ENCODE results near the gene PABPC3. TPM values are rescaled to one million over a fixed set of nuclear protein-coding genes. Genes with fewer than 3 reads are reported as not detected.

PABPC3 gene
- total RNA-seq, 1 experiment from 2014 or later = 0.39 TPM

- Histone ChIP-seq H3K9me3 (ENCODE audit: insufficient read depth, low read depth) (no peaks in the 10 kb centered on the region), H3K9me2 (ENCODE audit: insufficient read depth) (no peaks in the 10 kb centered on the region), H2AFZ (no peak overlapping the region), H3K36me3 (ENCODE audit: low read depth) (no peaks in the 10 kb centered on the region), H3K4me1 (replicated peaks; ENCODE audit: insufficient read depth) (no peaks in the 10 kb centered on the region), H3F3A (ENCODE audit: insufficient read depth, low read depth) (no peaks in the 10 kb centered on the region), H3K79me2 (ENCODE audit: low read depth) (no peaks in the 10 kb centered on the region), H3K4me2 (no peak overlapping the region), H3K27me3 (ENCODE audit: insufficient read depth, low read depth) (peaks cover 85% of the 10 kb centered on the region), H4K20me1 (ENCODE audit: insufficient read depth) (no peaks in the 10 kb centered on the region), H3K4me3 (no peak overlapping the region), H3K27ac (no peak overlapping the region)
- CTCF ChIA-PET = no interaction called here
- POLR2A ChIA-PET (ENCODE audit: unreplicated experiment) = no interaction called here
- BruUV-seq (replicated peaks) = no TSS peak
- intact Hi-C loops (cut with micrococcal nuclease; ENCODE audit: unreplicated experiment) = no loop called here
- no peak for DNase-seq
- no peak for TF ChIP-seq EZH2 (IDR thresholded peaks at IDR 0.05; ENCODE audit: low read depth)
- no peak for TF ChIP-seq CTCF (conservative IDR thresholded peaks at IDR 0.05)
Measured at GRCh38 chr13:25046985-25047511, 48.9 kb upstream of the PABPC3 start.

- no peaks in the 10 kb centered on the region for H3K79me2 ChIP-seq (ENCODE audit: low read depth)
- POLR2A ChIA-PET (ENCODE audit: unreplicated experiment) = no interaction called here
- H3K9me3 ChIP-seq (ENCODE audit: insufficient read depth, low read depth) = no peaks in the 10 kb centered on the region
- no peak overlapping the region for H3K27ac ChIP-seq
- no peaks in the 10 kb centered on the region for H3K36me3 ChIP-seq (ENCODE audit: low read depth)
- H3F3A ChIP-seq (ENCODE audit: insufficient read depth, low read depth) = no peaks in the 10 kb centered on the region
- CTCF ChIA-PET = no interaction called here
- peaks cover 81% of the 10 kb centered on the region for H3K27me3 ChIP-seq (ENCODE audit: insufficient read depth, low read depth)
- no TSS peak for BruUV-seq (replicated peaks)
- H2AFZ ChIP-seq = no peak overlapping the region
- no peak for DNase-seq
- H3K9me2 ChIP-seq (ENCODE audit: insufficient read depth) = no peaks in the 10 kb centered on the region
- no peak for TF ChIP-seq CTCF (conservative IDR thresholded peaks at IDR 0.05)
- no peak for TF ChIP-seq EZH2 (IDR thresholded peaks at IDR 0.05; ENCODE audit: low read depth)
- no peaks in the 10 kb centered on the region for H3K4me1 ChIP-seq (replicated peaks; ENCODE audit: insufficient read depth)
- H3K4me3 ChIP-seq = no peak overlapping the region
- no peaks in the 10 kb centered on the region for H4K20me1 ChIP-seq (ENCODE audit: insufficient read depth)
- H3K4me2 ChIP-seq = no peak overlapping the region
- intact Hi-C loops (cut with micrococcal nuclease; ENCODE audit: unreplicated experiment) = no loop called here
Measured at GRCh38 chr13:25051065-25051464, 44.9 kb upstream of the PABPC3 start.

GRCh38 chr13:25059166-25059565, 36.8 kb upstream of the PABPC3 start:
- Histone ChIP-seq H3K27ac (no peak overlapping the region), H4K20me1 (ENCODE audit: insufficient read depth) (no peaks in the 10 kb centered on the region), H3K79me2 (ENCODE audit: low read depth) (no peaks in the 10 kb centered on the region), H3K36me3 (ENCODE audit: low read depth) (no peaks in the 10 kb centered on the region), H3K4me1 (replicated peaks; ENCODE audit: insufficient read depth) (no peaks in the 10 kb centered on the region), H3K4me2 (no peak overlapping the region), H2AFZ (no peak overlapping the region), H3K9me2 (ENCODE audit: insufficient read depth) (no peaks in the 10 kb centered on the region), H3K9me3 (ENCODE audit: insufficient read depth, low read depth) (no peaks in the 10 kb centered on the region), H3K27me3 (ENCODE audit: insufficient read depth, low read depth) (peaks cover 84% of the 10 kb centered on the region), H3K4me3 (no peak overlapping the region), H3F3A (ENCODE audit: insufficient read depth, low read depth) (no peaks in the 10 kb centered on the region)
- DNase-seq = no peak
- CTCF ChIA-PET = no interaction called here
- intact Hi-C loops (cut with micrococcal nuclease; ENCODE audit: unreplicated experiment) = no loop called here
- no peak for TF ChIP-seq EZH2 (IDR thresholded peaks at IDR 0.05; ENCODE audit: low read depth)
- TF ChIP-seq CTCF (conservative IDR thresholded peaks at IDR 0.05) = no peak
- POLR2A ChIA-PET (ENCODE audit: unreplicated experiment) = no interaction called here
- BruUV-seq (replicated peaks) = no TSS peak

Measured in PC-9 (cell line).